Suprapubic skin (tissue), 3 donors: ENCODE results near the gene PCDHA1.

ENCODE experiments used
- CTCF ChIP-seq, 2 donors: fragments of 200-600 bp in 1 of 2; fragments of 450-650 bp in 1 of 2; sonication (generic) in 1 of 2; IDR thresholded peaks; one replicate each; pipeline ENCODE4 v1.5.1; 2016 to 2019; ENCODE audit warnings: antibody characterized with exemption in 2 of 2, mild to moderate bottlenecking in 1 of 2, moderate library complexity in 1 of 2
- EP300 ChIP-seq: sonication (generic); formaldehyde crosslinking; IDR thresholded peaks from one replicate; pipeline ENCODE4 v1.6.1; 2017; ENCODE audit warnings: antibody characterized with exemption
- POLR2A ChIP-seq, 2 donors: fragments of 450-650 bp; IDR thresholded peaks; one replicate each; pipeline ENCODE4 v1.6.1; 2017; ENCODE audit warnings: antibody characterized with exemption in 2 of 2, mild to moderate bottlenecking in 2 of 2, moderate library complexity in 2 of 2

GRCh38 chr5:140986117-140986521 lies 200.2 kb downstream of the PCDHA1 start:
- no peak for TF ChIP-seq CTCF (IDR thresholded peaks at IDR 0.05)
- no peak for TF ChIP-seq POLR2A (IDR thresholded peaks at IDR 0.05)
- TF ChIP-seq EP300 = no peak
